LNCaP clone FGC (cell line): ENCODE results near the gene APBB1.

ENCODE experiments used
- DNase-seq: peaks from one replicate; pipeline ENCODE4 v3.0.0-alpha.2; 2011; ENCODE audit warnings: low read depth
- H3K4me3 ChIP-seq: 2 replicates; pipeline ENCODE4 v1.5.1; 2011; ENCODE audit warnings: mild to moderate bottlenecking, low read depth, low read length, control low read depth
- CTCF ChIP-seq: IDR thresholded peaks from 2 replicates; pipeline ENCODE4 v1.5.1; 2012; ENCODE audit warnings: mild to moderate bottlenecking; ENCODE audit not compliant: control insufficient read depth, insufficient read depth; ENCODE audit errors: extremely low read depth

Gene APBB1

GRCh38 chr11:6350486-6350885, 68.4 kb downstream of the APBB1 start:
- DNase-seq, result no peak
- TF ChIP-seq CTCF, result no peak
- H3K4me3 ChIP-seq, result no peak overlapping the region

GRCh38 chr11:6350043-6350442, 68.9 kb downstream of the APBB1 start:
- no peak overlapping the region for H3K4me3 ChIP-seq
- no peak for TF ChIP-seq CTCF
- no peak for DNase-seq

GRCh38 chr11:6345366-6345765, 73.5 kb downstream of the APBB1 start:
- DNase-seq, result no peak
- TF ChIP-seq CTCF, result no peak
- H3K4me3 ChIP-seq, result no peak overlapping the region
